Endodermal cell (in vitro differentiated cells): Measurements from ENCODE around the gene CBFA2T3. TPM values are rescaled to one million over a fixed set of nuclear protein-coding genes. Genes with fewer than 3 reads are reported as not detected.

Experiments
- DNase-seq: peaks from one replicate; pipeline ENCODE4 v3.0.0-alpha.2; 2017
- H3K27ac ChIP-seq: 2 replicates; pipeline ENCODE4 v1.5.1; 2013; ENCODE audit warnings: mild to moderate bottlenecking, low read depth, low read length, moderate library complexity
- H3K27me3 ChIP-seq: 2 replicates; pipeline ENCODE4 v1.6.1; 2013; ENCODE audit warnings: mild to moderate bottlenecking, low read length, moderate library complexity; ENCODE audit not compliant: insufficient read depth, control insufficient read depth, poor library complexity, severe bottlenecking
- H3K36me3 ChIP-seq: 2 replicates; pipeline ENCODE4 v1.7.0; 2013; ENCODE audit warnings: mild to moderate bottlenecking, low read length, moderate library complexity; ENCODE audit not compliant: control insufficient read depth, insufficient read depth
- H3K4me1 ChIP-seq: one replicate; pipeline ENCODE4 v1.7.0; 2013; ENCODE audit warnings: low read length; ENCODE audit not compliant: control insufficient read depth, insufficient read depth
- H3K4me3 ChIP-seq: 2 replicates; pipeline ENCODE4 v1.5.1; 2013; ENCODE audit warnings: mild to moderate bottlenecking, low read length, moderate library complexity
- H3K9ac ChIP-seq: 2 replicates; pipeline ENCODE4 v1.6.1; 2013; ENCODE audit warnings: mild to moderate bottlenecking, low read length, moderate library complexity; ENCODE audit not compliant: poor library complexity, severe bottlenecking; ENCODE audit errors: extremely low read depth
- H3K9me3 ChIP-seq: 2 replicates; pipeline ENCODE4 v1.6.1; 2013; ENCODE audit warnings: mild to moderate bottlenecking, low read length, moderate library complexity; ENCODE audit not compliant: control insufficient read depth
- H3K27ac Mint-ChIP-seq: 2 replicates; pipeline ENCODE4 v1.8.0; 2020; ENCODE audit warnings: mixed read lengths
- H3K27me3 Mint-ChIP-seq: 2 replicates; pipeline ENCODE4 v1.8.0; 2021; ENCODE audit warnings: mild to moderate bottlenecking, mixed read lengths; ENCODE audit not compliant: insufficient read depth
- H3K36me3 Mint-ChIP-seq: 2 replicates; pipeline ENCODE4 v1.8.0; 2020; ENCODE audit warnings: low read depth, mixed read lengths
- H3K4me1 Mint-ChIP-seq: 2 replicates; pipeline ENCODE4 v1.8.0; 2020; ENCODE audit warnings: mixed read lengths
- H3K4me3 Mint-ChIP-seq: 2 replicates; pipeline ENCODE4 v1.8.0; 2020; ENCODE audit warnings: mild to moderate bottlenecking, moderate library complexity, mixed read lengths
- H3K9me3 Mint-ChIP-seq: 2 replicates; pipeline ENCODE4 v1.8.0; 2020; ENCODE audit warnings: mild to moderate bottlenecking, mixed read lengths
- CTCF ChIP-seq: fragments of 200-600 bp; sonication (generic); conservative IDR thresholded peaks from 2 replicates; pipeline ENCODE4 v1.5.0; 2021; ENCODE audit warnings: antibody characterized with exemption, mild to moderate bottlenecking
- WGBS, 2 experiments: methylation state at CpG; one replicate each; pipeline versions ENCODE4 v1.1.5 to v1.1.7; 2013; ENCODE audit warnings: missing lambda C conversion rate in 2 of 2, mixed read lengths in 1 of 2; ENCODE audit not compliant: insufficient coverage in 1 of 2, insufficient read length in 1 of 2; 5-methylcytosine and 5-hydroxymethylcytosine counted together
- total RNA-seq, 2 donors: library from RNA; stranded (reverse); fragmentation: NEBNext Ultra II Directional in 1 of 2; extraction: Animal tissue kit (Norgen Biotek cat#: 25700) in 1 of 2; gene quantifications; 2 replicates in 1 of 2; 3 replicates in 1 of 2; pipeline ENCODE4 v1.2.1, GENCODE V29; 2021

Gene CBFA2T3
- total RNA-seq, 2 donors from 2014 or later: 1.0 to 3.1 TPM

- Histone ChIP-seq H3K36me3 (no peaks in the 10 kb centered on the region), H3K9me3 (no peaks in the 10 kb centered on the region), H3K4me3 (no peak overlapping the region), H3K4me1 (no peaks in the 10 kb centered on the region), H3K27me3 (no peaks in the 10 kb centered on the region), H3K27ac (no peak overlapping the region), H3K9ac (no peak overlapping the region)
- no peak for DNase-seq
- 81 to 82% methylated on average over 13 to 26 of the region's 26 CpGs for WGBS, 2 experiments
- TF ChIP-seq CTCF: no peak
- H3K36me3 Mint-ChIP-seq: no peaks in the 10 kb centered on the region
- H3K4me1 Mint-ChIP-seq: no peaks in the 10 kb centered on the region
- H3K27ac Mint-ChIP-seq: no peak overlapping the region
- no peaks in the 10 kb centered on the region for H3K27me3 Mint-ChIP-seq
- H3K9me3 Mint-ChIP-seq: no peaks in the 10 kb centered on the region
- H3K4me3 Mint-ChIP-seq: no peak overlapping the region
Measured at GRCh38 chr16:88910284-88911135, 66.5 kb downstream of the CBFA2T3 start.

DNA sequence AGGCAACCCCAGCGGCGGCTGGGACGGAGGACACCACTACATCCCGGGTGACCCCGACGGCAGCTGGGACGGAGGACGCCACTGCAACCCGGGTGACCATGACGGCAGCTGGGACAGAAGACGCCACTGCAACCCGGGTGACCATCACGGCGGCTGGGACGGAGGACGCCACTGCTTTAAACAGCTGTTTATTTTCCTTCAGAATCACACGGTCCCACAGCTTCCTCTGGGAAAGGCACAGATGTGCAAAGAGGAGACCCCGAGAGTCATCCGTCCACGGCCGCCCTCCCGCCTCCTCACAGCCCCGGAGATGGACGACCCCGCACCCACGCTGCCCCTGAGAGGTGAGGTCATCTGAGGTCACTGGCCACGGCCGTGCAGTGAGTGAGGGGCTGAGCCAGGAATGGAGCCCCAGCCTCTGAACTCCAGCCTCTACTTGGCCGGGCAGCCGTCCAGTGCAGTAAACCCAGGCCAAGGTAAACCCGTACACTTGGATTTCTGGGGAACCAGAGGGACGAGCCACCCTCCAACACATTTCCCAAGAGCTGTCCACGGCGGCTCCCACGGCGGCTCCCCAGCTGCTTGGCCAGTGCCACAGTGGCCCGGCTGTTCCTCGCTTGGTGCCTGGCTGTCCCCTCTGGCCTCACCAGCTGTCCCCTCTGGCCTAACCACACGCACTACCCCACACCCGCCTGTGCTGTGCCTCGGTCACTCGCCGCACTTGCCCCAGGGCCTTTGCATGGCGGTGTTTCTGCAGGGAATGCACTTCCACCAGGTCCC is 67.4 kb downstream of the CBFA2T3 start:
- Histone ChIP-seq H3K9me3 (no peaks in the 10 kb centered on the region), H3K9ac (no peak overlapping the region), H3K4me1 (no peaks in the 10 kb centered on the region), H3K27me3 (no peaks in the 10 kb centered on the region), H3K27ac (no peak overlapping the region), H3K36me3 (no peaks in the 10 kb centered on the region), H3K4me3 (no peak overlapping the region)
- TF ChIP-seq CTCF: no peak
- Mint-ChIP-seq H3K9me3 (no peaks in the 10 kb centered on the region), H3K36me3 (no peaks in the 10 kb centered on the region), H3K4me3 (no peak overlapping the region), H3K27ac (no peak overlapping the region), H3K4me1 (no peaks in the 10 kb centered on the region), H3K27me3 (no peaks in the 10 kb centered on the region)
- DNase-seq: no peak
- WGBS, 2 experiments: 86 to 90% methylated on average over 26 to 44 of the region's 44 CpGs

GRCh38 chr16:88908307-88908706 is 68.7 kb downstream of the CBFA2T3 start:
- Mint-ChIP-seq H3K27ac (no peak overlapping the region), H3K4me3 (no peak overlapping the region), H3K9me3 (no peaks in the 10 kb centered on the region), H3K4me1 (no peaks in the 10 kb centered on the region), H3K36me3 (no peaks in the 10 kb centered on the region), H3K27me3 (no peaks in the 10 kb centered on the region)
- no peak for DNase-seq
- H3K4me1 ChIP-seq: no peaks in the 10 kb centered on the region
- H3K4me3 ChIP-seq: no peak overlapping the region
- no peaks in the 10 kb centered on the region for H3K9me3 ChIP-seq
- TF ChIP-seq CTCF: no peak
- H3K9ac ChIP-seq: no peak overlapping the region
- no peak overlapping the region for H3K27ac ChIP-seq
- WGBS, 2 experiments: 87 to 89% methylated on average over 12 to 17 of the region's 17 CpGs
- no peaks in the 10 kb centered on the region for H3K27me3 ChIP-seq
- H3K36me3 ChIP-seq: no peaks in the 10 kb centered on the region
